Aorta (tissue), 5 donors: ENCODE results near the gene PAFAH1B1. TPM values are rescaled to one million over a fixed set of nuclear protein-coding genes. Genes with fewer than 3 reads are reported as not detected.
"Not testable (repeated sequence)": the region's sequence is repeated elsewhere in the genome, so short reads cannot be mapped to it uniquely, and the experiment has no call there.

Experiments
- ATAC-seq: fragments of 200-7000 bp; cut with Tn5 transposase; one replicate; pipeline ENCODE4 v1.9.1; 2022; ENCODE audit warnings: moderate library complexity; ENCODE audit not compliant: low FRiP score
- DNase-seq, 2 donors: peaks; one replicate each; pipeline ENCODE4 v3.0.0-alpha.2; 2020
- H3K27ac ChIP-seq, 2 donors: one replicate each; pipeline ENCODE4 v1.5.1; 2013; ENCODE audit warnings: low read length in 2 of 2, mild to moderate bottlenecking in 2 of 2, moderate library complexity in 2 of 2, control low read depth in 1 of 2, inconsistent platforms in 1 of 2, low read depth in 1 of 2
- H3K27me3 ChIP-seq, 2 donors: one replicate each; pipeline ENCODE4 v1.6.1; 2013; ENCODE audit warnings: control low read depth in 1 of 2, low read length in 1 of 2, mild to moderate bottlenecking in 1 of 2, moderate library complexity in 1 of 2; ENCODE audit not compliant: insufficient read depth in 2 of 2, control insufficient read depth in 1 of 2
- H3K36me3 ChIP-seq, 2 donors: one replicate each; pipeline ENCODE4 v1.6.1; 2013; ENCODE audit warnings: control low read depth in 1 of 2, low read length in 1 of 2, mild to moderate bottlenecking in 1 of 2; ENCODE audit not compliant: insufficient read depth in 2 of 2, control insufficient read depth in 1 of 2
- H3K4me1 ChIP-seq, 2 donors: one replicate each; pipeline ENCODE4 v1.6.1; 2013; ENCODE audit warnings: low read length in 2 of 2, control low read depth in 1 of 2, mild to moderate bottlenecking in 1 of 2, moderate library complexity in 1 of 2; ENCODE audit not compliant: insufficient read depth in 2 of 2, control insufficient read depth in 1 of 2
- H3K4me3 ChIP-seq, 2 donors: one replicate each; pipeline ENCODE4 v1.5.1; 2013; ENCODE audit warnings: low read length in 2 of 2, control low read depth in 1 of 2, mild to moderate bottlenecking in 1 of 2
- H3K9me3 ChIP-seq: one replicate; pipeline ENCODE4 v1.6.1; 2013; ENCODE audit warnings: mild to moderate bottlenecking, low read length; ENCODE audit not compliant: control insufficient read depth
- WGBS, 2 donors: extraction: QIAGEN DNeasy Blood & Tissue Kit; methylation state at CpG; one replicate each; pipeline ENCODE4 v1.1.7; 2013; 5-methylcytosine and 5-hydroxymethylcytosine counted together
- intact Hi-C, 2 donors: fragments of 100-400 bp; cut with DNase I; formaldehyde crosslinking; loops; one replicate each; pipeline versions ENCODE4 v1.14.2 to v1.15.0; 2022
- polyA plus RNA-seq, 2 donors: library from polyadenylated mRNA; stranded (reverse); fragments of 200-250 nt; gene quantifications; one replicate each; pipeline ENCODE4 v1.2.3, GENCODE V29; 2013
- total RNA-seq, 2 donors: library from RNA; stranded (reverse); fragmentation: NEBNext Ultra II Directional; extraction: Animal tissue kit (Norgen Biotek cat#: 25700); gene quantifications; one replicate each; pipeline ENCODE4 v1.2.1, GENCODE V29; 2021
- donor health status: healthy with polysubstance abuse.
- donor health status: Bipolar disorder and iron deficiency.
- donor health status: DM: no; HTN: no; CAD: no.
- donor health status: DM: no; HTN: no; CAD: no.
- donor health status: DM: yes; HTN: yes; CAD: no.

Gene PAFAH1B1
- total and polyA plus RNA-seq, 4 donors = 47.0 to 176 (median 111) TPM

GRCh38 chr17:2636169-2636930 lies 42.9 kb downstream of the PAFAH1B1 start:
- peaks cover 0 to 2% of the 10 kb centered on the region in 2 donors for H3K36me3 ChIP-seq
- intact Hi-C loops = no loop called here
- no peaks in the 10 kb centered on the region for H3K27me3 ChIP-seq
- H3K4me1 ChIP-seq = peaks cover 0 to 6% of the 10 kb centered on the region in 2 donors
- no peak overlapping the region for H3K4me3 ChIP-seq
- ATAC-seq (no peak), DNase-seq (no peak)
- H3K9me3 ChIP-seq = no peaks in the 10 kb centered on the region
- H3K27ac ChIP-seq = no peak overlapping the region
- WGBS, 2 donors = 81 to 83% methylated on average over 13 of the region's 13 CpGs

- Histone ChIP-seq H3K27me3 (no peaks in the 10 kb centered on the region), H3K9me3 (no peaks in the 10 kb centered on the region), H3K4me1 (peaks cover 0 to 4% of the 10 kb centered on the region in 2 donors), H3K4me3 (no peak overlapping the region), H3K36me3 (peaks cover 0 to 2% of the 10 kb centered on the region in 2 donors), H3K27ac (no peak overlapping the region)
- DNase-seq (no peak), ATAC-seq (no peak)
- intact Hi-C loops = no loop called here
- 82 to 88% methylated on average over 6 of the region's 6 CpGs for WGBS, 2 donors
Measured at GRCh38 chr17:2637422-2637821, 44.0 kb downstream of the PAFAH1B1 start.

GRCh38 chr17:2644971-2645370 lies 51.5 kb downstream of the PAFAH1B1 start:
- peaks cover 0 to 4% of the 10 kb centered on the region in 2 donors for H3K4me1 ChIP-seq
- no peaks in the 10 kb centered on the region for H3K36me3 ChIP-seq
- WGBS, 2 donors = 78 to 81% methylated on average over 6 of the region's 6 CpGs
- DNase-seq = no peak
- H3K9me3 ChIP-seq = no peaks in the 10 kb centered on the region
- no peaks in the 10 kb centered on the region for H3K27me3 ChIP-seq
- no peak for ATAC-seq
- intact Hi-C loops = loop anchor here in 1 of 2 donors (5.0 kb wide), 1 partner anchor 43 kb away; no protein-coding TSS in a partner anchor
- no peak overlapping the region for H3K27ac ChIP-seq
- no peak overlapping the region for H3K4me3 ChIP-seq

DNA sequence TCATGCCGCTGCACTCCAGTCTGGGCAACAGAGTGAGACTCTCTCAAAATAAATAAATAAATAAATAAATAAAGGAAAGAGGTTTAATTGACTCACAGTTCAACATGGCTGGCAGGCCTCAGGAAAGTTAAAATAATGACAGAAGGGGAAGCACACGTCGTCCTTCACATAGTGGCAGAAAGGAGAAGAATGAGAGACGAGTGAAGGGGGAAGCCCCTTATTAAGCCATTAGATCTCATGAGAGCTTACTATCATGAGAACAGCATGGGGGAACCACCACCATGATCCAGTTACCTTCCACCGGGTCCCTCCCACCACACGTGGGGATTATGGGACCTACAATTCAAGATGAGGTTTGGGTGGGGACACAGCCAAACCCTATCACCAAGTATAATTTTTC lies 54.5 kb downstream of the PAFAH1B1 start:
- H3K4me3 ChIP-seq = no peak overlapping the region
- no peaks in the 10 kb centered on the region for H3K9me3 ChIP-seq
- WGBS, 2 donors = 92 to 99% methylated on average over 6 of the region's 6 CpGs
- H3K27ac ChIP-seq = no peak overlapping the region
- H3K27me3 ChIP-seq = no peaks in the 10 kb centered on the region
- no peaks in the 10 kb centered on the region for H3K4me1 ChIP-seq
- no peak for DNase-seq
- intact Hi-C loops = no loop called here
- H3K36me3 ChIP-seq = no peaks in the 10 kb centered on the region
- ATAC-seq = no peak

- 92 to 97% methylated on average over 11 of the region's 11 CpGs for WGBS, 2 donors
- H3K9me3 ChIP-seq = no peaks in the 10 kb centered on the region
- no peak for ATAC-seq
- DNase-seq = no peak
- no peaks in the 10 kb centered on the region for H3K36me3 ChIP-seq
- no peak overlapping the region for H3K4me3 ChIP-seq
- no peaks in the 10 kb centered on the region for H3K4me1 ChIP-seq
- intact Hi-C loops = no loop called here
- H3K27me3 ChIP-seq = no peaks in the 10 kb centered on the region
- no peak overlapping the region for H3K27ac ChIP-seq
Measured at GRCh38 chr17:2649191-2649590, 55.7 kb downstream of the PAFAH1B1 start.

- not testable (repeated sequence) for H3K27ac ChIP-seq, H3K36me3 ChIP-seq, H3K9me3 ChIP-seq, H3K27me3 ChIP-seq, DNase-seq, H3K4me1 ChIP-seq, ATAC-seq, H3K4me3 ChIP-seq
- 66 to 76% methylated on average over 3 of the region's 3 CpGs for WGBS, 2 donors
- intact Hi-C loops = loop anchor here in 1 of 2 donors (10.0 kb wide), 1 partner anchor 58 kb away; the partner anchor contains the start of gene PAFAH1B1
Measured at GRCh38 chr17:2652911-2653310, 59.5 kb downstream of the PAFAH1B1 start.

GRCh38 chr17:2655546-2655945 lies 62.1 kb downstream of the PAFAH1B1 start:
- intact Hi-C loops = loop anchor here in 1 of 2 donors (10.0 kb wide), 1 partner anchor 61 kb away; the partner anchor contains the start of gene PAFAH1B1
- Histone ChIP-seq H3K27me3 (no peaks in the 10 kb centered on the region), H3K4me3 (no peak overlapping the region), H3K36me3 (no peaks in the 10 kb centered on the region), H3K9me3 (no peaks in the 10 kb centered on the region), H3K27ac (no peak overlapping the region), H3K4me1 (no peaks in the 10 kb centered on the region)
- no peak for DNase-seq
- ATAC-seq = no peak
- 62 to 66% methylated on average over 7 of the region's 7 CpGs for WGBS, 2 donors

- no peak for ATAC-seq
- H3K4me1 ChIP-seq = no peaks in the 10 kb centered on the region
- no peak overlapping the region for H3K27ac ChIP-seq
- H3K36me3 ChIP-seq = no peaks in the 10 kb centered on the region
- H3K9me3 ChIP-seq = no peaks in the 10 kb centered on the region
- H3K27me3 ChIP-seq = no peaks in the 10 kb centered on the region
- intact Hi-C loops = loop anchor here in 1 of 2 donors (10.0 kb wide), 1 partner anchor 61 kb away; the partner anchor contains the start of gene PAFAH1B1
- no peak for DNase-seq
- WGBS, 2 donors = 0 to 6% methylated on average over 1 of the region's 1 CpG
- no peak overlapping the region for H3K4me3 ChIP-seq
Measured at GRCh38 chr17:2656283-2656682, 62.8 kb downstream of the PAFAH1B1 start.

DNA sequence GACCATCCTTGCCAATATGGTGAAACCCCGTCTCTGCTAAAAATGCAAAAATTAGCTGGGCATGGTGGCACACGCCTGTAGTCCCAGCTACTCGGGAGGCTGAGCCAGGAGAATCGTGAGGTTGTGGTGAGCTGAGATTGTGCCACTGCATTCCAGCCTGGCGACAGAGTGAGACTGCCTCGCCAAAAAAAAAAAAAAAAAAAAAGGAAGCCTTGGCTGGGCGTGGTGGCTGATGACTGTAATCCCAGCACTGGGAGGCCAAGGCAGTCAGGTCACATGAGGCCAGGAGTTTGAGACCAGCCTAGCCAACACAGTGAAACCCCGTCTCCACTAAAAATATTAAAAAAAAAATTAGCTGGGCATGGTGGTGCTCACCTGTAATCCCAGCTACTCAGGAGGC lies 65.9 kb downstream of the PAFAH1B1 start:
- ATAC-seq, H3K9me3 ChIP-seq, H3K36me3 ChIP-seq, H3K27ac ChIP-seq, DNase-seq, H3K4me3 ChIP-seq, H3K4me1 ChIP-seq, H3K27me3 ChIP-seq: not testable (repeated sequence)
- intact Hi-C loops = loop anchor here in 1 of 2 donors (10.0 kb wide), 1 partner anchor 65 kb away; the partner anchor contains the start of gene PAFAH1B1
- WGBS, 2 donors = 46% methylated on average over 8 of the region's 8 CpGs
